Activated T-helper 17 cell treated with anti-CD3 and anti-CD28 coated beads, Interleukin-2, amount 50 U/mL, for 72 hours (primary cell): ENCODE measurements around the gene TMEM272. TPM values are rescaled to one million over a fixed set of nuclear protein-coding genes. Genes with fewer than 3 reads are reported as not detected.

Experiments used
- ATAC-seq: fragments of 150-1000 bp; cut with Tn5 transposase; replicated peaks from 2 replicates; pipeline ENCODE4 v1.10.0; 2021; ENCODE audit warnings: mild to moderate bottlenecking, moderate library complexity
- H3K27ac Mint-ChIP-seq: one replicate; pipeline ENCODE4 v1.8.0; 2022; ENCODE audit warnings: mixed read lengths
- H3K27me3 Mint-ChIP-seq: one replicate; pipeline ENCODE4 v1.8.0; 2022; ENCODE audit warnings: mixed read lengths
- H3K36me3 Mint-ChIP-seq: one replicate; pipeline ENCODE4 v1.8.0; 2022; ENCODE audit warnings: low read depth, mild to moderate bottlenecking, mixed read lengths
- H3K4me1 Mint-ChIP-seq: one replicate; pipeline ENCODE4 v1.8.0; 2022; ENCODE audit warnings: mixed read lengths
- H3K4me3 Mint-ChIP-seq: one replicate; pipeline ENCODE4 v1.8.0; 2022; ENCODE audit warnings: mild to moderate bottlenecking, mixed read lengths
- H3K9me3 Mint-ChIP-seq: one replicate; pipeline ENCODE4 v1.8.0; 2022; ENCODE audit warnings: mixed read lengths
- total RNA-seq, 2 donors: library from RNA; stranded (reverse); gene quantifications; one replicate each; pipeline ENCODE4 v1.2.3, GENCODE V29; 2022

TMEM272 gene
- total RNA-seq, 2 donors from 2014 or later: 0.16 to 0.17 TPM

DNA sequence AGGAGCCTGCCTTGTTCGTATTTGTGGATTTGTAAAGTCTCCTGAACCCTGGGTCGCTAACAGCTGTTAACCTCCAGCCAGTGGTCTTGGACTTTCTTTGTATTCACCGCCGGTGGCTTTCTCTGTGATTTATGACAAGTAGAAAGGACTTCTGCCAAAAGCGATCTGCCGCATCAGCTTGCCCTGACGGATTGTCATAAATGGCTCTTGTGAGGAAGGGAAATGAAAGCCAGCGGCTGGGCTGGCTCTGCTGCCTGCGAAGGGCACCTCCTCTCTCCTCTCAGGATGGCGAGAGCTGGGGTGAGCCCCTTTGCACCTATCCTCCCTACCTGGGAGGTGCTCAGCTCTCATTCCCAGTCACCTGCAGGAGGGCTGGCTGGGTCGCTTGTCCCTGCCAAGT lies 66.6 kb downstream of the TMEM272 start:
- Mint-ChIP-seq H3K36me3 (no peaks in the 10 kb centered on the region), H3K27me3 (no peaks in the 10 kb centered on the region), H3K4me3 (no peak overlapping the region), H3K27ac (no peak overlapping the region), H3K9me3 (no peaks in the 10 kb centered on the region), H3K4me1 (peaks cover 7% of the 10 kb centered on the region)
- no peak for ATAC-seq

DNA sequence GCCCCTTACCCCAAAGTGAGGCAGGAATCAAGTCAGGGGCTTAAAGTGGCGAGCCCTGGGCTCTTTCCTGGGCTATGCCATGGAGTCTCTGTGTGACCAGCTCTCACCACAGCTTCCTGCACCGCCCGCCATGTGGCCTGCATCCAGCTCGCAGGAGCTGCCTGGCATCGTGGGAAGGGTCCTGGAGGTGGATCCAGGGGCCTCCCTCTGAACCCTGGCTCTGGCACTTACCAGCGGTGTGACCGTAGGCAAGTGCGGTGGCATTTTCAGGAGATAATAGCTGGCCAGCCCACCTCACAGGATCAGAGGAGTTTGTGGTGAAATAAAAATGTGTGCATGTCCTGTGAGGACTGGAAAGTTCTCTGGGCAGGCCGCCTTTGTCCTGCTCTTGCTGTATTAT lies 67.1 kb downstream of the TMEM272 start:
- no peak for ATAC-seq
- no peaks in the 10 kb centered on the region for H3K9me3 Mint-ChIP-seq
- no peaks in the 10 kb centered on the region for H3K27me3 Mint-ChIP-seq
- no peak overlapping the region for H3K27ac Mint-ChIP-seq
- H3K4me3 Mint-ChIP-seq: no peak overlapping the region
- no peaks in the 10 kb centered on the region for H3K36me3 Mint-ChIP-seq
- peaks cover 7% of the 10 kb centered on the region for H3K4me1 Mint-ChIP-seq

DNA sequence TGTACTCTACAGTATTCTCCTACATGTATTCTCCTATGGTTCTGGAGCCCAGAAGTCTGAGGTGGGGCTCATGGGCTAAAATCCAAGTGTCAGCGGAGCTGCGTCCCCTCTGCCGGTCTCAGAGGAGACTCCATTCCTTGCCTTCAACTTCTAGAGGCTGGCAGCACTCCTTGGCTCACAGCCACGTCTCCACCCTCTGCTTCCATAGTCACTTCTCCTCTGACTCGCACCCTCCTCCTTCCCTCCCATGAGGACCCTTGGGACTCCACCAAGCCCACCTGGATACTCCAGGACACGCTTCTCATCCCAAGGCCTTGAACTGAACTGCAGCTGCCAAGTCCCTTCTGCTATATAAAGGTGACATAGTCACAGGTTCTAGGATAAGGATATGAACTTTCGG lies 68.8 kb downstream of the TMEM272 start:
- Mint-ChIP-seq H3K4me3 (no peak overlapping the region), H3K9me3 (no peaks in the 10 kb centered on the region), H3K27ac (peak overlapping the region; percentile 78), H3K36me3 (peaks cover 5% of the 10 kb centered on the region), H3K4me1 (no peaks in the 10 kb centered on the region), H3K27me3 (no peaks in the 10 kb centered on the region)
- ATAC-seq: no peak

- Mint-ChIP-seq H3K4me1 (no peaks in the 10 kb centered on the region), H3K27me3 (no peaks in the 10 kb centered on the region), H3K4me3 (no peak overlapping the region), H3K27ac (no peak overlapping the region), H3K9me3 (no peaks in the 10 kb centered on the region), H3K36me3 (peaks cover 15% of the 10 kb centered on the region)
- ATAC-seq: no peak
Observed at GRCh38 chr13:51773515-51773914, 71.5 kb downstream of the TMEM272 start.

DNA sequence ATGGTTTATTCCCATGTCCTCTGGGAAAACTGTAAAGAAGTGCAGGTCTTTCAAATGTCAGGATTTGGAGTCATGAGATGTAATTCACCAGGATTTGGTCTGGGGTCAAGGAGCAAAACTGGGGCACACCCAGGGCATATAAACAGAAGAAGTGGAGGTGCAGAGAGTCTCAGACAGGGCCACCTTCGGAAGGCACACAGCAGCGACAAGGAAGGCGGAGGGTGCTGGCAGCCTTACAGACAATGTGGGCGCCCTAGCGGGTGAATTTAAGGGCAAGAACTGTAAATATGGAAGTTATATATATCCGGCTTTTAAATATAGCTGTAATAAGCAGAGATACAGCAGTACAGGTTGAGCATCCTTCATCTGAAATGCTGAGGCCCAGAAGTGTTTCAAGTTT lies 72.2 kb downstream of the TMEM272 start:
- H3K27ac Mint-ChIP-seq: peak overlapping the region; percentile 65
- no peak for ATAC-seq

DNA sequence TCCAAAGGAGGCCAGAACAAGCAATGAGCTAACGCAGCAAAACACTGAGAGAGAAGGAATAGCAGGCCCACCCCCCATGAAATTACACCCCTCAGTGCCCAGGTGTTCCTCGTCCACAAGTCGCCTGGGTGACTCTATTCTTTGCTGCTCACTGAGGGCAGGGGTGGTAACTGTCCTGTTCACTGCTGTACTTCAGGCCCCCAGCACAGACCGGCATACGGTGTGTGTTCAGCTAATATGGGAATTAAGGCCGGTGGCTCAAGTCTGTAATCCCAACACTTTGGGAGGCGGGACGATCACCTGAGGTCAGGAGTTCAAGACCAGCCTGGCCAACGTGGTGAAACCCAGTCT lies 72.9 kb downstream of the TMEM272 start:
- Mint-ChIP-seq H3K4me1 (no peaks in the 10 kb centered on the region), H3K27me3 (no peaks in the 10 kb centered on the region), H3K36me3 (peaks cover 15% of the 10 kb centered on the region), H3K27ac (peak overlapping the region; percentile 65), H3K4me3 (no peak overlapping the region), H3K9me3 (no peaks in the 10 kb centered on the region)
- ATAC-seq: no peak

More for the DNA sequence above, 72.2 kb downstream of the TMEM272 start:
- no peaks in the 10 kb centered on the region for H3K9me3 Mint-ChIP-seq
- no peak overlapping the region for H3K4me3 Mint-ChIP-seq
- no peaks in the 10 kb centered on the region for H3K27me3 Mint-ChIP-seq
- peaks cover 15% of the 10 kb centered on the region for H3K36me3 Mint-ChIP-seq
- H3K4me1 Mint-ChIP-seq: no peaks in the 10 kb centered on the region

DNA sequence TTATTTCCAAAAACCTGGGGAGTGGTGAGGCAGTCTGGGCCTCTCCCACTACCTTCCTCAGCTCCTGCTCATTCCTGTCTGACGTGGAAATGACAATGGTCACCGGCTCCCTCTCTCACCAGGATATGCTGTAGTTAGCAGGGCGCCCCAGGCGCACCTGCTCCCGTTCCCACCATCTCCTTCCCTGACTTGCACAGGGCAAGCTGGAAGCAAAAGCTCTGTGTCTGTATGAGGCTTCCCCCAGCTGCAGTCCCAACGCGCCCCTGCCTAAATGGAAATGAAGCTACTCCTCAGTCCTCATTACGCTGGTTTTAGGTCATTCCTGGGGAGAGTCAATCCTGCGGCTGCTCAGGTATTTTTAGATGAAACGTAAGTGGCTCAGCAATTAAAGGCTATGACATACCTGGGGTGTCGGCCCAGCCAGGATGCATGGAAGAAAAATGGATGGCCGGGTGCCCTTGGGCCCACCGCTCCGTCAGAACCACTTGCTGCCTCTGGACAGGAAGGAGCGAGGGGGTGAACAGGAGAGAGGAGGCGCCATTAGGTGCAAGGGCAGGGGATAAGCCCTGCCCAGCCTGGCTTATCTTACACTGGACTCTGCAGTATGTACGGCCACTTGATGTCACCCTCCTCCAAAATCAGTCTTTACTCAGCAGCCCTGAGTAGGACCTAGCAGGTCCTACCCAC lies 73.4 kb downstream of the TMEM272 start:
- Mint-ChIP-seq H3K27me3 (no peaks in the 10 kb centered on the region), H3K27ac (peak overlapping the region; percentile 65)

GRCh38 chr13:51770681-51771417 lies 74.1 kb downstream of the TMEM272 start:
- Mint-ChIP-seq H3K9me3 (no peaks in the 10 kb centered on the region), H3K36me3 (peaks cover 15% of the 10 kb centered on the region), H3K4me1 (no peaks in the 10 kb centered on the region), H3K27me3 (no peaks in the 10 kb centered on the region), H3K4me3 (no peak overlapping the region), H3K27ac (no peak overlapping the region)
- no peak for ATAC-seq

More for the DNA sequence above, 73.4 kb downstream of the TMEM272 start:
- Mint-ChIP-seq H3K9me3 (no peaks in the 10 kb centered on the region), H3K4me3 (no peak overlapping the region), H3K36me3 (peaks cover 15% of the 10 kb centered on the region), H3K4me1 (no peaks in the 10 kb centered on the region)
- ATAC-seq: no peak

DNA sequence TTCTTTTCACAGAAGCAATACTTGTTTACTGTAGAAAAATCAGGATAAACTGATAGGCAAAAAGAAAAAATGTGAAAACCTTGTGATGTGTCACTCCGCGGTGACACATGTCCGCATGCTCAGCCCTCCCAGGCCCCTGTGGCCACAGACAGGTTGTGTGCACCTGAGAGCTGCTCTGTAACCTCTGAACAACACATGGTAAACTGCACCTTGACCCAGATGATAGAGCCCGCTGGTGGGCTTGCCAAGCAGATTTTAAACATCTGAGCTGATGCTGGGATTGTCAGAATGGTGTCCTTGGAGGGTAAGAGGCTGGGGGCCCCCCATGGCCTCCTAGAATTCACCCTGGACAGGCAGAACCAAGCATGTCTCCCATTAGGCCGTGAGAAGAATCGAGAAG lies 74.8 kb downstream of the TMEM272 start:
- H3K4me3 Mint-ChIP-seq: no peak overlapping the region
- ATAC-seq: no peak
- H3K9me3 Mint-ChIP-seq: no peaks in the 10 kb centered on the region
- peaks cover 6% of the 10 kb centered on the region for H3K4me1 Mint-ChIP-seq
- H3K27ac Mint-ChIP-seq: peak overlapping the region; percentile 89
- H3K27me3 Mint-ChIP-seq: no peaks in the 10 kb centered on the region
- peaks cover 15% of the 10 kb centered on the region for H3K36me3 Mint-ChIP-seq

- no peaks in the 10 kb centered on the region for H3K27me3 Mint-ChIP-seq
- H3K27ac Mint-ChIP-seq: peak overlapping the region; percentile 89
- H3K9me3 Mint-ChIP-seq: no peaks in the 10 kb centered on the region
- H3K4me1 Mint-ChIP-seq: peaks cover 11% of the 10 kb centered on the region
- H3K36me3 Mint-ChIP-seq: peaks cover 15% of the 10 kb centered on the region
- H3K4me3 Mint-ChIP-seq: no peak overlapping the region
- ATAC-seq: no peak
Observed at GRCh38 chr13:51769455-51770127, 75.4 kb downstream of the TMEM272 start.

DNA sequence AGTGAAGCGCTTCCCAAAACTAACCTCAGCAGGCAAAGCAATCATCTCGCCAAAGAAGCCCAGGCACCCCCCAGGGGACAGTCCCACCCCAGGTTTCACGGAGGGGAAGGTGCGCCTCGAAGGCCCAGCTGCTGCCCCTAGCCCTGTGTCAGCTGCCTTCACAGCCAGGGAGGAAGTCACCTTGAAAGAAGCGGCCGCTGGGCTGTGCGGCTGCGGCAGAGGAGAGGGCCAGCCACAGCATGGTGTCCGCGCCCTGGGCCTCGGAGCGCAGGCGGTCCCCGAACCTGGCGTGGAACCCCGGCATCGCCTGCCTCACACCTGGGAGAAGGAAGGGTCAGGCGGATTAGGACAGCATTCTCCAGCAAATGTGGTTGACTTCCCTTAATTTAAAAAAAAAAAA lies 76.0 kb downstream of the TMEM272 start:
- Mint-ChIP-seq H3K9me3 (no peaks in the 10 kb centered on the region), H3K4me1 (peaks cover 16% of the 10 kb centered on the region), H3K27me3 (no peaks in the 10 kb centered on the region), H3K27ac (no peak overlapping the region), H3K4me3 (no peak overlapping the region), H3K36me3 (peaks cover 15% of the 10 kb centered on the region)
- no peak for ATAC-seq

GRCh38 chr13:51768378-51768921 lies 76.5 kb downstream of the TMEM272 start:
- Mint-ChIP-seq H3K9me3 (no peaks in the 10 kb centered on the region), H3K36me3 (peaks cover 15% of the 10 kb centered on the region), H3K4me1 (peaks cover 18% of the 10 kb centered on the region), H3K4me3 (no peak overlapping the region), H3K27me3 (no peaks in the 10 kb centered on the region), H3K27ac (peak overlapping the region; percentile 43)
- ATAC-seq: no peak

- Mint-ChIP-seq H3K9me3 (no peaks in the 10 kb centered on the region), H3K36me3 (peaks cover 22% of the 10 kb centered on the region), H3K4me1 (peaks cover 26% of the 10 kb centered on the region), H3K27ac (no peak overlapping the region), H3K27me3 (no peaks in the 10 kb centered on the region), H3K4me3 (no peak overlapping the region)
- no peak for ATAC-seq
Observed at GRCh38 chr13:51767100-51767499, 77.9 kb downstream of the TMEM272 start.

DNA sequence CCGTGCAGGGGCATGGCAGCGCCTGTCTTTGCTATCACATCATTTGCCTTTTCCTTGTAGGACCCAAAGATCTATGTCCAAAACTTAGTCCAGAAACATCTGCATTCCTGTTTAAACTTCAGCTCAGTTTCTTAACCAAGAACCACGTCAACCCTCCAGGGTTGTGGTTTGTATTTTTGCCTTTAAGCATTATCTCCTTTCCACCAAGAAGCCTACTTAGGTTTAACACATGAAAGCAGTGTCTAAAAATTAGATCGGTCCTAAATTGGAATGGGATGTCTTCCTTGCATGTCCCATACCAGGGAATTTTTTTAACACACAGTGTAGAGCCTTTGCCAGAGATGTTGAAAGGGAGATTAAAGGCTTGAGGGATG lies 79.8 kb downstream of the TMEM272 start:
- H3K4me1 Mint-ChIP-seq: peaks cover 27% of the 10 kb centered on the region
- H3K36me3 Mint-ChIP-seq: peaks cover 28% of the 10 kb centered on the region
- no peaks in the 10 kb centered on the region for H3K9me3 Mint-ChIP-seq
- no peaks in the 10 kb centered on the region for H3K27me3 Mint-ChIP-seq
- peak; percentile 1 for ATAC-seq
- H3K4me3 Mint-ChIP-seq: peak overlapping the region; percentile 86
- H3K27ac Mint-ChIP-seq: peak overlapping the region; percentile 91
